GM18507 (cell line): ENCODE results near the gene SERPINB11.
"Not testable (repeated sequence)": the region's sequence is repeated elsewhere in the genome, so short reads cannot be mapped to it uniquely, and the experiment has no call there.

ENCODE experiments used
- DNase-seq: peaks from one replicate; pipeline ENCODE4 v3.0.0; 2011; ENCODE audit warnings: low read depth; ENCODE audit not compliant: insufficient read length; ENCODE audit errors: extremely low spot score
- FAIRE-seq: peaks from 2 replicates; lab custom pipeline; 2011; peaks lifted over from hg19 to GRCh38; lab: Jason Lieb, UNC

Gene SERPINB11, protein sequence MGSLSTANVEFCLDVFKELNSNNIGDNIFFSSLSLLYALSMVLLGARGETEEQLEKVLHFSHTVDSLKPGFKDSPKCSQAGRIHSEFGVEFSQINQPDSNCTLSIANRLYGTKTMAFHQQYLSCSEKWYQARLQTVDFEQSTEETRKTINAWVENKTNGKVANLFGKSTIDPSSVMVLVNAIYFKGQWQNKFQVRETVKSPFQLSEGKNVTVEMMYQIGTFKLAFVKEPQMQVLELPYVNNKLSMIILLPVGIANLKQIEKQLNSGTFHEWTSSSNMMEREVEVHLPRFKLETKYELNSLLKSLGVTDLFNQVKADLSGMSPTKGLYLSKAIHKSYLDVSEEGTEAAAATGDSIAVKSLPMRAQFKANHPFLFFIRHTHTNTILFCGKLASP

GRCh38 chr18:63702660-63703059 is at the start of gene SERPINB11:
TSS of gene SERPINB11 (plus strand) at chr18:63702960. CDS start at chr18:63710194, 7,234 bp downstream.
- DNase-seq, result no peak
- no peak for FAIRE-seq

DNA sequence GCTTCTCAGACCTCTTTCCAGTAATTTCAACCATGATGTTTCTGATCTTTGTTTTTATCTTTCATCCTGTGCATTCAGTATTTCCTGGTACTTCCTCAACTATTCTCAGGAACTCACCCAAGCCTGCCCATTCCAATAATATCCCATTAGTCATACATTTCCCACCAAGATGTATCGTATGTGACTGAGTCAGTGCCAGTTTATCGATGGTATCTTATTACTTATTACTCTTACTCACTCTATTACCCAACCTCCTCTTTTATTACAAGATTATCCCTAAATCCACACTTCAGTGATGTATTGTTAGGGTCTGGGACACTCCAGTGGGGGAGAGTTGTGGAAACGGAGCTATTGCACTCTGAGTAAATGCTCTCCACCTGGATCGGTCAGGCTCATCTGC is 43.8 kb upstream of the SERPINB11 start:
- not testable (repeated sequence) for FAIRE-seq, DNase-seq

DNA sequence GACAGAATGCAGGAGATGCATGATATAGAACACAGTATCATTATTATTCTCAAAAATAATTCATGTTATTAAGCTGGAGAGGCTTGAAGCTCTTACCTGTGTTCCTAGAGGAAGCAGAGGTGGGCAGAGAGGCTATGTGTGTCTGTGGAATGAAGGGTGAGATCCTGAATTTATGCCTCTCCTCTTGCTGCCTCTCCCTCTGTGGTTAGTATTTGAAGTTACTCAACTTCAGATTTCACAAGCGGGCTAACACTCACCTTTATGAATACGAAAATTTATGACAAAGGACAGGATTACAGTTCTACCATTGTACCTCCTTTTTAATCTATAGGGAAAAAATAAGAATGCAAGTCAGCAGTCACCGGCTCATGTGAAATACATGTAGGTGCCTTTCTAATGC is 41.0 kb upstream of the SERPINB11 start, which contains the start of gene SERPINB3:
Gene SERPINB3, minus strand, starts transcription at position 144 of the 400 bp plus-strand sequence. CDS start 677 bp downstream, outside the sequence.
- FAIRE-seq, DNase-seq: not testable (repeated sequence)

- FAIRE-seq (no peak), DNase-seq (no peak)
Measured at GRCh38 chr18:63664571-63664970, 38.2 kb upstream of the SERPINB11 start.

DNA sequence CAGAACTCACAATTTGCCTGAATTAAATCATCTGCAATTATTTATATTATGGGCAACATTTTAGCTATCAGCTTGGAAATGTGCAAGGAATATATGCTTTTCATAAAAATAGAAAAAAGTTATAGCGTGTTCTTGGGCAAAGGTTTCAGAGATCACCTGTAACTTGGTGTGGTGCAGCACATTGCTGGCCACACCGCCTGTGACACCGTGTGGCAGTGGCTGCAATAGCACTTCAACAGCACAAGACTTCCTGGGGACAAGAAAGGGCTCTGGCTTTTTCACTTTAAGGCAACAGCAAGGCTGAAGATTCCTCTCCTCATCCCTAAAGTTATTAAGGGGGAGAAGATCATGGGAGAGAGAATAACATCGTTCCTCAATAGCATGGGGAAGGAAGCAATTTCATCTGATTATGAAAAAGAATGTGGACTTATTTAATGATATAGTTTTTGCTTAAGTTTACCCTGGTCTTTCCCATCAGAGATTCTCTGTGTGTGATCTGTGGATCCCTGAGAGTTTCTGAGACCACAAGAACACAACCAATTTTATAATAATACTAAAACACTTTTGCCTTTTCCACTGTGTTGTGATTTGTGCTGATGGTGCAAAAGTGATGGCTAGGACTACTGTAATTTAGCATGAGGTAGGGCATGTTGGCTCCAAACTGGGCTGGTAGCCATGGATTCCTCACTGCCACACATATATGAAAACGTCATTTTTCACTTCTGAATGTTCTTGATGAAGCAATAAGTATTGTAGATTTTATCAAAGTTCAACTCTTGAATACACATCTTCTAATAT is 26.0 kb upstream of the SERPINB11 start:
- no peak for FAIRE-seq
- DNase-seq, result no peak

DNA sequence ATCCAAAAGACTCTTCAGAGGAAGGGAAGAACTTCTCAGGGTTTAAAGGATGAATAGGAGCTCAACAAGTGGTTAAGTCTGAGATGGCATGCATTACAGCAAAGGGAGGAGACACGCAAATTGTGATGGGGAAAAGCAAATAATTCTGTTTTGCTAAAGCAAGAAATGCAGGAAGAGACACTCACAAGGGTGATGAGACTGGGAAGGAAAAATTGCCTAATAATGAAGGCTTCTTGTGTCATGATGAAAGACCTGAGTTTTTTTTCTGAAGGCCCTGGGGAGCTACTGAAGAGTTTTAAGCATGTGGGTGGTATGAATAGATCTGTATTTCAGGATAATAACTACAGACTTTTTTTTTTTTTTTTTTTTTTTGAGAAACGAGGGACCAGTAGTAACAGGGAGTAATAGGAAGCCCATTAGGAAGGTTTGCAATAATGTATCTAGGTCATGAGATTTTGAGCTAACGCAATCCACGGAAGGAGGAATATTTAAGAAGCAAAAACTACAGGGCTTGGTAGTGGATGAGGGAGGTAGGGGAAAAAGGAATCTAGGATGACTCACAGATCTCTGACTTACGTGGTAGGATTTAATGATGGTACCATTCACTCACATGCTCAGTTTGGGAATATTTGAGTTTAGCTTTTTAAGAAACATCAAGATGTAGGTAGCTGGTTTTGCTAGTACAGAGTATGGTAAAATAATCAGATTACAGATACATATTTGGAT is 25.1 kb upstream of the SERPINB11 start:
- FAIRE-seq (no peak), DNase-seq (no peak)

DNA sequence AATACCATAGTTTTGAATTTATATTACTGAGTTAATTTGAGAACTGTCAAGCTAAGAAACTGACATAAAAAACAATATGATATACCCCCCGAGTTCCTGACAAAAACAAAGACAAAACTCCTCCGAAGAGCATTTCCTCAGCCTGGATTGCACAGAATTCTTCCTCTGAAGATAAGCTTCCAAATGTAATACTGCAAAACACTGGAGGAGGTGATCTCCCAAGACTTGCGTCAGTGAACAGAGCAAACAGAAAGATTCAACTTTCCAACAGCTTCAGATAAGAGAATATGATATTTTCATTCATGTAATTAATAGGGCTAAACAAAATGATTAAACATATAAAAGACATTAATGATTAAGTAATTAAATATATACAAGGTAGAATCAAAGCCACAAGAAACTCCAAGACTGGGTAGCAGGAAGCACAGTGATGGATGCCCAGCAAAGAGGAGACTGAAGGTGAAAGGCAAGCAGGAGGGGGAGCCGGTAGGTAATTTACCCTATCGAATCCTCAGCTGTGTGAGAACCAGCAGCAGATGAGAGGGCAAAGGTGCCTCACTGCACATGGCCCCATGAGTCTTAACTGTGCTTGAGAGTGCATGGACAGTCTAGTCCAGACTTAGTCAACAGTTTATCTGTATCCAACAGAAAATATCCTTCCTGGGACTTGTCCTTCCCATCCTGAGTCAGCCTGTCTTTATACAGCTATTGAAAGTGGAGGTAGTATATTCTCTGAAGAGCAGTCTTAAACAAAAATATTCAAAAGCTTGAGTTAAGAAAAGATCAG is 22.7 kb upstream of the SERPINB11 start:
- no peak for FAIRE-seq
- no peak for DNase-seq

- DNase-seq, result no peak
Measured at GRCh38 chr18:63681449-63682340, 21.1 kb upstream of the SERPINB11 start.

GRCh38 chr18:63683152-63683551 is 19.6 kb upstream of the SERPINB11 start:
- FAIRE-seq (no peak), DNase-seq (no peak)

More at GRCh38 chr18:63681449-63682340, 21.1 kb upstream of the SERPINB11 start:
- no peak for FAIRE-seq

DNA sequence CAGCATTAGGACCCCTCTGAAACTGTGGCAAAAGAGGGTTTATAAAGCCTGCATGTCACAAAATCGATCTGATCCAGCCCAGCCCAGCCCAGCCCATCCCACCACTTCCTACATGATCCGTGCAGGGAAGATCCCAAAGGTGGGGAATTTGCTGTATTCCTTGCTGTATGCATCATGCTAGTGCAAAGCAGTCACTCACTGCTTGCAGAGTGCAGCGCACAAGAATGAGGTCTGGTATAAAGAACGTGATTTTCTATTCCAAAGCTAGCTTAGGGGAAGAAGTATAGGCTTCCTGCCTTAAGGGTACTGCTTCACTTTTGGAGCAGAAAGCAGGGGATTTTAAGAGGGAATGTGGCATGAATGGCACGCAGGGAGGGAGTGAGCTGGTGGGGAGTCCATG is 18.9 kb upstream of the SERPINB11 start:
- FAIRE-seq, result no peak

DNA sequence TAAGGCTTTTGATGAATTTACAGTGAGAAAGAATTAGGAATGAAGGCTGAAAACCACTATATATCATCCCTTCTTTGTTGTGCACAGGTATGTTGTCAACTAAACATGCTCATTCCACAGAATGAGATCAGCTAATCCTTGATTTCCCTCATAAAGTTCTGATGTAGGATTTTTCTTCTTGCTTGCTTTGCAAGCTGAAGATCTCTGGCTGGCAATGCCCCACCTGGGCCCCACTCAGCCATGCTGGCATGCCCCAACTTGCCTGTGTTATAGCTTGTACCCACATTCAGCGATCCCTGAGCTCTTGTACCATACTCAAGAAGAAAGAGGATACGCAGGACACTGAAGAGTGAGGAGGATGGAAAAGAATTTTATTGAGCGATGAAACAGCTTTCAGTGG is 18.0 kb upstream of the SERPINB11 start:
- DNase-seq, result no peak
- no peak for FAIRE-seq

More for the DNA sequence above, 18.9 kb upstream of the SERPINB11 start:
- DNase-seq, result no peak

DNA sequence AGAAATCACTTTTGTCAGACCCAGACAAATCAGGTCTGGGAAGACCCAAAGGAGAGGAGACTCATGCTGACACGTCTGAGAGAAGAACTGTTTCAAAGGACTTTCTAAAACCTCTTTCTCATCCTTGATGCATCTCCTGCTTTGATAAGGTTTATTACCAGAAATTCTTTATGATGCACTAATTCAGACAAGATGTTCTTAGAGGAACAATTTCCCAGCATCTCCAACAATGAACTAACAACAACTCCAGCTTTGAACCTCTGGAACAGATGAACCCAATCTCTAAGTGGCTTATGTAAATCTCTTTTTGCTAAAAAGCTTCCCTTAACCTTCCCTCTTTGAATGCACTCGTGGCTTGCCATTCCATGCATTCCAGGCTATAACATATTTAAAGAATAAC is 15.9 kb upstream of the SERPINB11 start:
- no peak for FAIRE-seq

GRCh38 chr18:63689064-63689463 is 13.7 kb upstream of the SERPINB11 start:
- no peak for DNase-seq
- FAIRE-seq, result no peak

More for the DNA sequence above, 15.9 kb upstream of the SERPINB11 start:
- DNase-seq, result no peak

GRCh38 chr18:63697097-63697660 is 5.6 kb upstream of the SERPINB11 start:
- FAIRE-seq (no peak), DNase-seq (no peak)

DNA sequence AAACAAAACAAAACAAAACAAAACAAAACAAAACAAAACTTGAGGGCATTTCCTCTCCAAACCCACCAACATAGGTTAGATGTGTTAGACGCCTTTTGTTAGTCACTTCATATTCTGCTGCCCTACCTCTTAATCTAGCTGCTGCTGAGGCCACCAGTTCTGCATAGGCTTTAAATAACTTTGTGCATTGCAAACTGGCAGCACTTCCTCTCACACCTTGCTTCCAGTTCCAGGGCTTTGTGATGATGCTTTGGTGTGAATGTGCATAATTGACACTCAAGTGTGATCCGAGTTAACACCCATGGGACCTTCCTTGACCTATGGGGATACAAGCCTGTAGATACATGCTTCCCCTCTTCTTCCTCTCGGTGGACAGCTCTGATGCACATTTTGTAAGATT is 2.3 kb upstream of the SERPINB11 start:
- FAIRE-seq (no peak), DNase-seq (no peak)

DNA sequence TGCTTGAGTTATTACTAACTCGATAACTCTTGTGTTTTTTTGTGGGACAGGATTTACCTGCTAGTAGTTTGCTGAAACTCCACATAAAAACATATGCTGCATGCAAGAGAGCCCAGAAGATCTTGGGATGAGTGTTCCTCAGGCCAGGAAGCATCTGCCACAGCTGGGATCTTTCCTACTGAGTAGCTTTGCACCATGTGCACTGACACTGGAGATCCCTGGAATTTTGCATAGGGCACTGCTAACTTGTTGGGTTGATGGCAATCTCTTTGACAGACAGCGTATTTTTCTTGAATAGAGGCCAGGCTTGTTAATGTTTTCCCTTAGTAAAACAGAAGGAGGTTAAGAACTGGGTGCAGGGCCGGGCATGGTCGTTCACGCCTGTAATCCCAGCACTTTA is 808 bp upstream of the SERPINB11 start:
- no peak for DNase-seq
- no peak for FAIRE-seq

DNA sequence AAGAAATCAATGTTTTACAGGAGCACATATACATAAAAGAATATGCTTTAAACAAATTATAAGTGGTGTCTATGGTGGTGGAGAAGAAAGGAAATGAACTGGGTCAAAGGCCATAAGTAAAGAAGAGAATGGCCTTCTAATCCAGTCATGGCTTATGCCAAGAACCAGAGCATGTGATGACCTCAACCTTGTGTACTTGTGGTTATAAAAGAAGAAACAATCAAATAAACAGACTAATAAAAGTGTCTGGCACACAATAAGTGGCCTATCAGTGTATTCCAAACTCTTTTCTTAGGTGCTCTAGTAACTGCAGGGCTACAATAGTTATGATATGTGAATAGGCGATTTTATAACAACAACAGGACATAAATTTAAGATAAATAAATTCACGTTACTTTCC is 2.6 kb downstream of the SERPINB11 start:
- no peak for FAIRE-seq
- DNase-seq, result no peak

GRCh38 chr18:63707816-63708215 is 5.1 kb downstream of the SERPINB11 start:
- no peak for FAIRE-seq

More at GRCh38 chr18:63707816-63708215, 5.1 kb downstream of the SERPINB11 start:
- no peak for DNase-seq
